Transverse colon (tissue), 4 donors: ENCODE data around the gene RPAP3. TPM values are rescaled to one million over a fixed set of nuclear protein-coding genes. Genes with fewer than 3 reads are reported as not detected.

Source experiments
- DNase-seq: peaks from one replicate; pipeline ENCODE4 v3.0.0-alpha.2; 2019
- H3K27ac ChIP-seq, 4 donors: fragments of 200-600 bp; sonication (generic); 2 replicates each; pipeline ENCODE4 v1.5.1; 2016 to 2018; ENCODE audit warnings: inconsistent platforms in 4 of 4
- H3K27me3 ChIP-seq: fragments of 200-600 bp; sonication (generic); 2 replicates; pipeline ENCODE4 v1.5.1; 2017; ENCODE audit warnings: inconsistent platforms
- H3K36me3 ChIP-seq, 4 donors: fragments of 200-600 bp; sonication (generic); 2 replicates each; pipeline ENCODE4 v1.5.1; 2017 to 2019; ENCODE audit warnings: inconsistent platforms in 4 of 4
- H3K4me1 ChIP-seq, 4 donors: fragments of 200-600 bp; sonication (generic); 2 replicates each; pipeline ENCODE4 v1.5.1; 2017 to 2020; ENCODE audit warnings: inconsistent platforms in 4 of 4
- H3K4me3 ChIP-seq, 4 donors: fragments of 200-600 bp; sonication (generic); 1 replicate in 1 of 4; 2 replicates in 3 of 4; pipeline versions ENCODE4 v1.5.1 to v1.6.1; 2017 to 2019; ENCODE audit warnings: inconsistent platforms in 4 of 4
- H3K9me3 ChIP-seq, 2 donors: fragments of 200-600 bp; sonication (generic); 2 replicates each; pipeline ENCODE4 v1.5.1; 2017 to 2019; ENCODE audit warnings: inconsistent platforms in 2 of 2
- CTCF ChIP-seq, 5 experiments: fragments of 200-600 bp in 3 of 5; fragments of 450-650 bp in 2 of 5; sonication (generic) in 3 of 5; IDR thresholded peaks; 1 replicate in 2 of 5; 2 replicates in 3 of 5; pipeline ENCODE4 v1.5.1; 2016 to 2017; ENCODE audit warnings: antibody characterized with exemption in 5 of 5, inconsistent platforms in 3 of 5, mild to moderate bottlenecking in 2 of 5, moderate library complexity in 1 of 5
- EP300 ChIP-seq: sonication (generic); formaldehyde crosslinking; IDR thresholded peaks from one replicate; pipeline ENCODE4 v1.6.1; 2017; ENCODE audit warnings: antibody characterized with exemption, low read depth
- POLR2A ChIP-seq: fragments of 450-650 bp; IDR thresholded peaks from one replicate; pipeline ENCODE4 v1.6.1; 2016; ENCODE audit warnings: antibody characterized with exemption, mild to moderate bottlenecking, moderate library complexity
- POLR2AphosphoS5 ChIP-seq, 3 donors: sonication (generic); formaldehyde crosslinking; IDR thresholded peaks; one replicate each; pipeline ENCODE4 v1.6.1; 2016; ENCODE audit warnings: antibody characterized with exemption in 3 of 3
- WGBS, 2 donors: methylation state at CpG; one replicate each; pipeline ENCODE4 v1.1.5; 2018; ENCODE audit warnings: low coverage in 1 of 2; 5-methylcytosine and 5-hydroxymethylcytosine counted together
- in situ Hi-C, 4 donors: fragments of 200-750 bp; cut with MboI; loops; one replicate each; pipeline versions ENCODE4 v1.15.0 to v1.15.1; 2017; ENCODE audit warnings: low sequenced_read_pairs in 3 of 4, low pct_ligation_motif_present in 1 of 4, low pct_unique_long_range_greater_than_20kb in 1 of 4
- intact Hi-C: fragments of 100-400 bp; cut with DNase I; formaldehyde crosslinking; loops from one replicate; pipeline ENCODE4 v1.15.1; 2023; ENCODE audit warnings: low total_unique reads
- total RNA-seq, 4 donors: library from RNA; depleted of rRNA; stranded (reverse); fragments of >200 nt; gene quantifications; one replicate each; pipeline ENCODE4 v1.1.0, GENCODE V29; 2016

The RPAP3 gene
- total RNA-seq, 4 donors from 2014 or later: 8.1 to 16.0 (median 9.3) TPM

DNA sequence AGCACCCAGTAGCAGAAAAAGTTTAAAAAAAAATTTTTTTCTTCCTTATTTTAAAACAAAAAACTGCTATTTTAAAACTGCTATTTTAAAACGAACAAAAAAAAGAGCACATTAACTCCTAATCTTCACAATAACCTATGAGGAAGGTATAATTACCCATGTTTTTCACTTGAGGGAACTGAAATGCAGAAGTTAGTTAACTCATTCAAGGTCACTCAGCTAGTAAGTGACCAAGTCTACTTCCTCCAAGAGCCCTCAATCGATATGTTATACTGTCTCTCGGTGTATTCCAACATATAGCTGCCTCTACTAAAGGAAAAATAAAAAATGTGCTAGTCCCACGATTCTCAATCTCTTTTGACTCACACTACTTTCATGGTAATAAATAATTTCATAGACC is 7.8 kb downstream of the RPAP3 start:
- intact Hi-C loops: no loop called here
- peaks cover 0 to 38% (median 4%) of the 10 kb centered on the region in 4 donors for H3K36me3 ChIP-seq
- H3K27me3 ChIP-seq: no peaks in the 10 kb centered on the region
- WGBS, 2 donors: 59 to 65% methylated on average over 4 of the region's 4 CpGs
- TF ChIP-seq POLR2AphosphoS5 (IDR thresholded peaks at IDR 0.05) (no peak), CTCF (IDR thresholded peaks at IDR 0.05) (no peak), POLR2A (no peak), EP300 (no peak)
- DNase-seq: no peak
- H3K27ac ChIP-seq: no peak overlapping the region
- H3K4me1 ChIP-seq: no peaks in the 10 kb centered on the region
- H3K4me3 ChIP-seq: no peak overlapping the region
- in situ Hi-C loops: no loop called here
- no peaks in the 10 kb centered on the region for H3K9me3 ChIP-seq

- Histone ChIP-seq H3K36me3 (peaks cover 0 to 10% (median 3%) of the 10 kb centered on the region in 4 donors), H3K9me3 (no peaks in the 10 kb centered on the region), H3K27ac (no peak overlapping the region), H3K27me3 (no peaks in the 10 kb centered on the region), H3K4me3 (no peak overlapping the region), H3K4me1 (no peaks in the 10 kb centered on the region)
- no peak for DNase-seq
- WGBS, 2 donors: 96 to 100% methylated on average over 1 to 2 of the region's 2 CpGs
- intact Hi-C loops: loop anchor here (10.0 kb wide), 1 partner anchor 654 kb away; no protein-coding TSS in a partner anchor
- TF ChIP-seq POLR2AphosphoS5 (IDR thresholded peaks at IDR 0.05) (no peak), CTCF (IDR thresholded peaks at IDR 0.05) (no peak), EP300 (no peak), POLR2A (no peak)
- in situ Hi-C loops: loop anchor here in 1 of 4 donors (10.0 kb wide), 1 partner anchor 654 kb away; no protein-coding TSS in a partner anchor
Observed at GRCh38 chr12:47689215-47689614, 16.6 kb downstream of the RPAP3 start.

DNA sequence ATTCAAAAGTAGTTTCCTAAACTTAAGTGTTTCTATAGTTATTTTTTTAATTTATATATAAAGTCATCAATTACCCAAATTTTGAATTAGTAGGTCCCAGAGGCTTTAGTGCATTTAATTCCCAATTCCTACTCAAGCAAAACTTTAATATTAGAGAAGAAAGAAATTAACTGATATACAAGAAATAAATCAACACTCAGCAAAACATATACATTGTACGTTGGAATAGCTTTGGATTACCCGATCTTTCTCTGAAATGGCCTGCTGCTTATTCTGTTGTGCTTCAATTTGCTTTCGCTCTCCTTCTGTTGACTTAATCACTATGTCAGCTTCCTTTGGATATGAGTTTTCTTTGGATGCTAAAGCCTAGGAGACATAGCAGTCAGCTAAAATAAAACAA is 18.2 kb downstream of the RPAP3 start:
- Histone ChIP-seq H3K9me3 (no peaks in the 10 kb centered on the region), H3K36me3 (peaks cover 0 to 9% (median 3%) of the 10 kb centered on the region in 4 donors), H3K27ac (no peak overlapping the region), H3K4me3 (no peak overlapping the region), H3K27me3 (no peaks in the 10 kb centered on the region), H3K4me1 (no peaks in the 10 kb centered on the region)
- intact Hi-C loops: loop anchor here (10.0 kb wide), 1 partner anchor 653 kb away; no protein-coding TSS in a partner anchor
- in situ Hi-C loops: loop anchor here in 1 of 4 donors (10.0 kb wide), 1 partner anchor 653 kb away; no protein-coding TSS in a partner anchor
- DNase-seq: no peak
- WGBS, 2 donors: 60 to 67% methylated on average over 3 of the region's 3 CpGs
- no peak for TF ChIP-seq POLR2A
- TF ChIP-seq POLR2AphosphoS5 (IDR thresholded peaks at IDR 0.05): no peak
- no peak for TF ChIP-seq EP300
- TF ChIP-seq CTCF (IDR thresholded peaks at IDR 0.05): no peak

- WGBS, 2 donors: 72 to 73% methylated on average over 4 of the region's 4 CpGs
- TF ChIP-seq CTCF (IDR thresholded peaks at IDR 0.05): peak; percentile 38 to 54 (median 50)
- no peak for TF ChIP-seq POLR2AphosphoS5 (IDR thresholded peaks at IDR 0.05)
- intact Hi-C loops (loop anchor here (10.0 kb wide), 1 partner anchor 652 kb away; no protein-coding TSS in a partner anchor), in situ Hi-C loops (loop anchor here in 1 of 4 donors (10.0 kb wide), 1 partner anchor 652 kb away; no protein-coding TSS in a partner anchor)
- no peaks in the 10 kb centered on the region for H3K4me1 ChIP-seq
- no peak overlapping the region for H3K4me3 ChIP-seq
- H3K27ac ChIP-seq: no peak overlapping the region
- no peak for DNase-seq
- H3K36me3 ChIP-seq: peaks cover 0 to 6% (median 2%) of the 10 kb centered on the region in 4 donors
- H3K27me3 ChIP-seq: no peaks in the 10 kb centered on the region
- no peaks in the 10 kb centered on the region for H3K9me3 ChIP-seq
Observed at GRCh38 chr12:47686645-47687240, 19.1 kb downstream of the RPAP3 start.
